Posterior cingulate gyrus (tissue), 11 donors: Measurements from ENCODE around the gene CBFA2T3.
"Not testable (repeated sequence)": the region's sequence is repeated elsewhere in the genome, so short reads cannot be mapped to it uniquely, and the experiment has no call there.

Experiments
- DNase-seq, 10 donors: peaks; one replicate each; pipeline versions ENCODE4 v3.0.0 to v3.0.0-alpha.2; 2020 to 2021; ENCODE audit warnings: mixed read lengths in 3 of 10
- intact Hi-C: fragments of 100-400 bp; cut with DNase I; formaldehyde crosslinking; loops from one replicate; pipeline ENCODE4 v1.15.1; 2023

CBFA2T3 gene

GRCh38 chr16:88977018-88977811 is at the start of gene CBFA2T3:
Gene CBFA2T3 (minus strand): TSS chr16:88977207. CDS start chr16:88976807, 400 bp downstream.
- peak in 5 of 10 donors; percentile 11 to 43 (median 35) for DNase-seq
- intact Hi-C loops = no loop called here

GRCh38 chr16:89026121-89026612 is 49.2 kb upstream of the CBFA2T3 start:
- DNase-seq = no peak
- intact Hi-C loops = no loop called here

- intact Hi-C loops = no loop called here
- peak in 2 of 10 donors; percentile 7 to 59 for DNase-seq
Measured at GRCh38 chr16:89025636-89026035, 48.6 kb upstream of the CBFA2T3 start.

GRCh38 chr16:89024546-89025060 is 47.6 kb upstream of the CBFA2T3 start:
- DNase-seq = peak in 3 of 10 donors; percentile 39 to 72 (median 55)
- intact Hi-C loops = no loop called here

GRCh38 chr16:89023621-89024511 is 46.9 kb upstream of the CBFA2T3 start:
- DNase-seq = peak in 3 of 10 donors; percentile 36 to 64 (median 56)
- intact Hi-C loops = no loop called here

- intact Hi-C loops = no loop called here
- DNase-seq = peak in 2 of 10 donors; percentile 27 to 58
Measured at GRCh38 chr16:89023151-89023551, 46.1 kb upstream of the CBFA2T3 start.

GRCh38 chr16:89022051-89022836 is 45.2 kb upstream of the CBFA2T3 start:
- intact Hi-C loops = no loop called here
- DNase-seq = peak in 2 of 10 donors; percentile 31 to 70

GRCh38 chr16:89020925-89021595 is 44.1 kb upstream of the CBFA2T3 start:
- intact Hi-C loops = no loop called here

GRCh38 chr16:89020068-89020924 is 43.3 kb upstream of the CBFA2T3 start:
- intact Hi-C loops = no loop called here
- DNase-seq = peak in 4 of 10 donors; percentile 3 to 82 (median 40)

More at GRCh38 chr16:89020925-89021595, 44.1 kb upstream of the CBFA2T3 start:
- peak in 2 of 10 donors; percentile 49 to 79 for DNase-seq

- peak in 4 of 10 donors; percentile 18 to 63 (median 56) for DNase-seq
- intact Hi-C loops = no loop called here
Measured at GRCh38 chr16:89019511-89019910, 42.5 kb upstream of the CBFA2T3 start.

GRCh38 chr16:89018282-89019158 is 41.5 kb upstream of the CBFA2T3 start:
- intact Hi-C loops = no loop called here
- DNase-seq = peak in 4 of 10 donors; percentile 26 to 83 (median 70)

- intact Hi-C loops = no loop called here
- DNase-seq = peak in 4 of 10 donors; percentile 17 to 67 (median 46)
Measured at GRCh38 chr16:89017543-89018281, 40.7 kb upstream of the CBFA2T3 start.

- DNase-seq = peak in 3 of 10 donors; percentile 21 to 63 (median 53)
- intact Hi-C loops = not testable (repeated sequence)
Measured at GRCh38 chr16:89016561-89016960, 39.6 kb upstream of the CBFA2T3 start.

GRCh38 chr16:89015271-89015859 is 38.4 kb upstream of the CBFA2T3 start:
- DNase-seq = peak in 4 of 10 donors; percentile 24 to 69 (median 46)
- intact Hi-C loops = no loop called here

- peak in 4 of 10 donors; percentile 19 to 64 (median 58) for DNase-seq
- intact Hi-C loops = no loop called here
Measured at GRCh38 chr16:89014403-89015230, 37.6 kb upstream of the CBFA2T3 start.
